Lung (tissue), 12 donors: ENCODE measurements around the gene SEMA4D. TPM values are rescaled to one million over a fixed set of nuclear protein-coding genes. Genes with fewer than 3 reads are reported as not detected.

Source experiments
- ATAC-seq: fragments of 200-7000 bp; cut with Tn5 transposase; one replicate; pipeline ENCODE4 v1.9.1; 2020; ENCODE audit warnings: moderate number of reproducible peaks; ENCODE audit not compliant: insufficient read depth, low FRiP score
- DNase-seq, 3 donors: peaks; one replicate each; pipeline ENCODE4 v3.0.0-alpha.2; 2013 to 2017
- H3K27ac ChIP-seq, 2 donors: one replicate each; pipeline ENCODE4 v1.5.1; 2013; ENCODE audit warnings: mild to moderate bottlenecking in 2 of 2, moderate library complexity in 2 of 2, control low read depth in 1 of 2, inconsistent platforms in 1 of 2, low read depth in 1 of 2, low read length in 1 of 2
- H3K27me3 ChIP-seq, 3 donors: one replicate each; pipeline ENCODE4 v1.5.1; 2013; ENCODE audit warnings: low read length in 2 of 3; ENCODE audit not compliant: control insufficient read depth in 3 of 3, insufficient read depth in 3 of 3
- H3K36me3 ChIP-seq, 4 donors: one replicate each; pipeline ENCODE4 v1.5.1; 2013; ENCODE audit warnings: low read length in 4 of 4, mild to moderate bottlenecking in 1 of 4, moderate library complexity in 1 of 4; ENCODE audit not compliant: control insufficient read depth in 4 of 4, insufficient read depth in 4 of 4
- H3K4me1 ChIP-seq, 5 donors: one replicate each; pipeline ENCODE4 v1.5.1; 2013; ENCODE audit warnings: low read length in 5 of 5, mild to moderate bottlenecking in 2 of 5, moderate library complexity in 1 of 5; ENCODE audit not compliant: control insufficient read depth in 5 of 5, insufficient read depth in 5 of 5
- H3K4me3 ChIP-seq: one replicate; pipeline ENCODE4 v1.5.1; 2013; ENCODE audit warnings: mild to moderate bottlenecking, control low read depth, moderate library complexity
- H3K9ac ChIP-seq, 2 donors: one replicate each; pipeline ENCODE4 v1.5.1; 2013; ENCODE audit warnings: low read length in 2 of 2, control low read depth in 1 of 2; ENCODE audit not compliant: insufficient read depth in 1 of 2
- H3K9me3 ChIP-seq, 4 donors: one replicate each; pipeline ENCODE4 v1.5.1; 2013; ENCODE audit warnings: low read length in 3 of 4, mild to moderate bottlenecking in 1 of 4, moderate library complexity in 1 of 4; ENCODE audit not compliant: control insufficient read depth in 4 of 4, insufficient read depth in 3 of 4
- WGBS, 2 donors: extraction: QIAGEN DNeasy Blood & Tissue Kit; methylation state at CpG; one replicate each; pipeline ENCODE4 v1.1.7; 2013; 5-methylcytosine and 5-hydroxymethylcytosine counted together
- polyA plus RNA-seq, 2 donors: library from polyadenylated mRNA; stranded (reverse); fragments of 200-250 nt; gene quantifications; one replicate each; pipeline ENCODE4 v1.2.1, GENCODE V29; 2013
- total RNA-seq, 2 donors: library from RNA; depleted of rRNA in 1 of 2; stranded (reverse); fragments of >200 nt in 1 of 2; gene quantifications; one replicate each; pipeline ENCODE4 v1.2.1, GENCODE V29; 2014 to 2021
- TF ChIP-seq, protein P1 (sequence below): IDR thresholded peaks from 2 replicates; pipeline ENCODE4 v1.5.1; 2012; ENCODE audit warnings: mild to moderate bottlenecking; ENCODE audit errors: control extremely low read depth, extremely low read depth
- donor health status: control.
- donor health status: control.
- donor health status: Bipolar disorder and iron deficiency.
- donor health status: healthy.
- donor health status: DM: yes; HTN: yes; CAD: no.

SEMA4D gene
- total and polyA plus RNA-seq, 4 donors = 6.7 to 61.5 (median 29.0) TPM

GRCh38 chr9:89383030-89383720, 114.7 kb downstream of the SEMA4D start:
- H3K27me3 ChIP-seq = no peaks in the 10 kb centered on the region
- H3K9ac ChIP-seq = no peak overlapping the region
- ATAC-seq = no peak
- H3K4me1 ChIP-seq = peaks cover 0 to 4% (median 0%) of the 10 kb centered on the region in 5 donors
- H3K27ac ChIP-seq = no peak overlapping the region
- H3K4me3 ChIP-seq = no peak overlapping the region
- peaks cover 0 to 22% (median 6%) of the 10 kb centered on the region in 4 donors for H3K36me3 ChIP-seq
- WGBS, 2 donors = 88 to 89% methylated on average over 16 of the region's 16 CpGs
- no peak for DNase-seq
- H3K9me3 ChIP-seq = no peaks in the 10 kb centered on the region
- TF ChIP-seq, protein P1, sequence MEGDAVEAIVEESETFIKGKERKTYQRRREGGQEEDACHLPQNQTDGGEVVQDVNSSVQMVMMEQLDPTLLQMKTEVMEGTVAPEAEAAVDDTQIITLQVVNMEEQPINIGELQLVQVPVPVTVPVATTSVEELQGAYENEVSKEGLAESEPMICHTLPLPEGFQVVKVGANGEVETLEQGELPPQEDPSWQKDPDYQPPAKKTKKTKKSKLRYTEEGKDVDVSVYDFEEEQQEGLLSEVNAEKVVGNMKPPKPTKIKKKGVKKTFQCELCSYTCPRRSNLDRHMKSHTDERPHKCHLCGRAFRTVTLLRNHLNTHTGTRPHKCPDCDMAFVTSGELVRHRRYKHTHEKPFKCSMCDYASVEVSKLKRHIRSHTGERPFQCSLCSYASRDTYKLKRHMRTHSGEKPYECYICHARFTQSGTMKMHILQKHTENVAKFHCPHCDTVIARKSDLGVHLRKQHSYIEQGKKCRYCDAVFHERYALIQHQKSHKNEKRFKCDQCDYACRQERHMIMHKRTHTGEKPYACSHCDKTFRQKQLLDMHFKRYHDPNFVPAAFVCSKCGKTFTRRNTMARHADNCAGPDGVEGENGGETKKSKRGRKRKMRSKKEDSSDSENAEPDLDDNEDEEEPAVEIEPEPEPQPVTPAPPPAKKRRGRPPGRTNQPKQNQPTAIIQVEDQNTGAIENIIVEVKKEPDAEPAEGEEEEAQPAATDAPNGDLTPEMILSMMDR = no peak

DNA sequence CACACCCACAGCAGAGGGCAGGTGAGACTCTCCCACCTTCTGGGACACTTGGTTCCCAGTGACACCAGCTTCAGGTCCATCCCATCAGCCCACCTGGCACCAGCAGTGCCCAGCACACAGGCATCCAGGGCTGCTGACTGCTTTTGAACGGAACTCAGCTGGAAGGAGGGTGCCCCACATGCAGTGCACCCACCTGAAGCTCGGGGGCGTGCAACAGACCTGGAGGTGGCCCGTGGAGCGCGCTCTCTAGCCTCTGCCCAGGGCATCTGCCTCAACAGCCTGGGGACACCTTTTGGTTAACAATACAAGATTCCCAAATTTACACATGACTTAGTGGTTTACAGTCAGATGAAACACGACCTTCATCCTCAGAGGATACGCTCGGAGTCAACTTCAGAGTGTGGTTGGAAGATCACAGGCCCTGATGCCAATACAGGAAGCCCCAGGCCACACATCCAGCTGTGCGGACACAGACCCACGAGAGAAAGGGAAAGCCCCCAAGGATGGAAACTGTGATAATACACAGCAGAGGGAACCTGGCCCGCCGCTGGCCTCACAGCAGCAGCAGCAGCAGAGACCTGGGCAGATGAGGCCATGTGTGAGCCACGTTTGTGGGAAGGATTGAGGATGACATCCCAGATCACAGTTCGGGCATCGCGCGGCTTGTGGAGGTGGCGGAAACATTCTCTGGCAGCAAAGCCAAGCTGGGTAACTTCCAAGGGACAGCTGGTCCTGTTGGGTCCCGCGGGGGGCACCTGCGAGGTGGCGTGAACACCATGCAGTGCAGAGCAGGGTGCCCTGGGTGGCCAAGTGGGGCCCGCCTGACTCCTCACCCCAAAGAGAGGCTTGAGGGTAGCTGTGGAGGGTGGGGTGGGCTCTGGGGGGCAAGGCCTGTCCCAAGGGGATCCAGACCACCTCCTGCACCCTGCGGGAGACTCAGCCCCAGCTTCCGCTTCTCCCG, 115.6 kb downstream of the SEMA4D start:
- H3K9ac ChIP-seq = no peak overlapping the region
- ATAC-seq = no peak
- no peak overlapping the region for H3K27ac ChIP-seq
- no peak for DNase-seq
- no peak overlapping the region for H3K4me3 ChIP-seq
- TF ChIP-seq, protein P1 = no peak
- no peaks in the 10 kb centered on the region for H3K27me3 ChIP-seq
- 87 to 88% methylated on average over 27 of the region's 27 CpGs for WGBS, 2 donors
- peaks cover 0 to 25% (median 5%) of the 10 kb centered on the region in 4 donors for H3K36me3 ChIP-seq
- peaks cover 0 to 5% (median 0%) of the 10 kb centered on the region in 5 donors for H3K4me1 ChIP-seq
- H3K9me3 ChIP-seq = no peaks in the 10 kb centered on the region

GRCh38 chr9:89381308-89381609, 116.7 kb downstream of the SEMA4D start:
- ATAC-seq (no peak), DNase-seq (no peak)
- Histone ChIP-seq H3K4me1 (peaks cover 0 to 13% (median 0%) of the 10 kb centered on the region in 5 donors), H3K27ac (no peak overlapping the region), H3K9me3 (no peaks in the 10 kb centered on the region), H3K27me3 (no peaks in the 10 kb centered on the region), H3K9ac (no peak overlapping the region), H3K36me3 (peaks cover 0 to 23% (median 4%) of the 10 kb centered on the region in 4 donors), H3K4me3 (no peak overlapping the region)
- TF ChIP-seq, protein P1 = no peak
- WGBS, 2 donors = 96% methylated on average over 4 of the region's 4 CpGs
